Stimulated activated CD8-positive, alpha-beta memory T cell treated with anti-CD3 and anti-CD28 coated beads, Interleukin-12 subunit alpha, Interleukin-12 subunit beta, amount 100 ng/mL, for 24 hours (primary cell): ENCODE data around the gene EEFSEC.

Experiments used
- DNase-seq: peaks from one replicate; pipeline ENCODE4 v3.0.0-alpha.2; 2020; ENCODE audit errors: extremely low read depth

EEFSEC gene

DNA sequence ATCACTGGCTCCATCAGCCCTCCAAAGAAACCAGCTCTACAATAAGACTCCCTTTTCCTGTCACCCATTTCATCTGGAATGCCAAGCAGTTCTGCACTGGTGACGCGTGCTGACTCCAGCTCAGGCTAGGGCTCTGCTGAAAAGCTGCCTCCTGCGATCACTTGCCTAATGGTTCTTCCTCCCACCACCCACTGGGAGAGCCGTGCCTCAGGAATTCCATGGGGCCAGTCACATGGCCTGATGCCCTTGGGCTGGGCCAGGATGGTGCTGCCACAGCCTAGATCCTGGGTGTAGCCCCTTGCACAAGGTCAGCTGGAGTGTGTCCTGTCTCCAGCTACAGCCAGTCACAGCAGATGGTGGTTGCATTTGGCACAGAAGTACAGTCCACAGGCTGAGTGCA is 214.5 kb downstream of the EEFSEC start:
- no peak for DNase-seq

DNA sequence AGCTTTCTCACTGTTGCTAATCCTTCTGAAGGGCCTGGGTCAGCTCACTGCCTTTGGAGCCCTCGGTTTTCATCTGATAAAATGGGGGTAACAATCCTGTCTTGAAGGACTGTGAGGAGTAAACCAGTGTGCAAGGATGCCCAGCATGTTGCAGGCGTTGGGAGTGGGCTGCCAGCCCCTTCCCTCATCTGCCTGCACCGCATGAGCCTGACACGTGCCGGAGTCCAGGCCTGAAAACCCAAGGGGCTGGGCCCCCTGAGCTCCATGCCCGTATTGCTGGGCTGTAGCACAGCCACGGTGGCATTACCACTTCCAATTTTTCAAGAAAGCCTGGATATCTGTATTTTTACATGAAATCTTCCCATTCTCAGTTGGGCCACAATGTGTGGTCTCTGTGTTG is 215.3 kb downstream of the EEFSEC start:
- DNase-seq: no peak

GRCh38 chr3:128369121-128369703 is 215.9 kb downstream of the EEFSEC start:
- DNase-seq: no peak

GRCh38 chr3:128369881-128370642 is 216.8 kb downstream of the EEFSEC start:
- DNase-seq: no peak

DNA sequence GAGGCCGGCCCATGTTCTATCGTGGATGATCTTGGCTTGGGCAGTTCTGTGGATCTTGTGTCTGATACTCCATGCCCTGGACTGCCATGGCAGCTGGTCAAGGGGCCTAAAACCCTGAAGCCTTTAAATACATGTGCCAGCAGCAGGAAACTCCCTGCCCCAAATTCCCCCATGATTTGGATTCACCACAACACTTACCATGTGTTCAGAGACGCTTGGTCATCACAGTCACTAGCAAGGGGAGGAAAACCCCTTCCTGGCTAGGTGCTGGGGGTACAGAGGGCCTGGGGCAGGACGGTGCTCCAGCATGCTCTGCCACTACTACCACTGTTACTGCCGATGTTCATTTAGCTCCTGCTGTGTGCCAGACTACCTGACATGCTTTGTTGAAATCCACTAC is 219.0 kb downstream of the EEFSEC start:
- no peak for DNase-seq

DNA sequence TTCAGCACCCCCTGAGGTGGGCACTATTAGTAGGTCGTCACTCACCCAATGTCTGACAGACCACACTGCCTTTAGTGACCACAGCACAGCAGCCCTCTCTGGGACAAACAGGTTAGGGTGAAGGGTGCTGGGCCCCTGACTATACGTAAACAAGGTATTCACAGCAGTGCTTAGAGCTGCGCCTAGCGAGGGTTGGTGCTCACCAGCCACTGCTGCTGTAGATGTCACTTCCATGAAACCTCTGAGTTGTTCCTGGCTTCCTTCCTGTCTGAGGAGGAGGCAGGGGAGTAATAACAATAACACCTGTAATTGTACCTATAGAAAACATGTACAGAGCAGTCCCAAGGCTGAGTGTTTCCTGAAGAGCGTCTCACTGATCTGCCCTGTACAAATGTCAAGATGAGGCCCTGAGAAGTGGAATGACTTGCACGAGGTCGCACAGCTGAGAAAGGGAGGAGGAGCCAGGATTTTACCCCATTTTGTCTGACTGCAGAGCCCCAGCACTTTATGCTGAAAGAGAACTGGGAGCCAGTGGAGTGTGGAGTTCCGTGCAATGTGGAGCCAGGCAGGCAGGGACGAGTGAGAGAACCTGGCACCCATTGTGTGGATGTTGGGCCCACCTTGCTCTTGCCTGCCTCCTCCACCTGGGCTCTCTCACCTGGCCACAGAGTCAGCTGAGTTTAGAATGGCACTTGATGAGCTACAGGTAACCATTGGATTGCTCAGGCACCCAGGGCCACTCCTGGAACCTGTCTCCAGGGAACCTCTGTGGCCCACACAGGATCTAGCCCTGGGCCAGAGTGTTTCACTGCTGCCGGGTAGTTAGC is 219.6 kb downstream of the EEFSEC start:
- DNase-seq: no peak

DNA sequence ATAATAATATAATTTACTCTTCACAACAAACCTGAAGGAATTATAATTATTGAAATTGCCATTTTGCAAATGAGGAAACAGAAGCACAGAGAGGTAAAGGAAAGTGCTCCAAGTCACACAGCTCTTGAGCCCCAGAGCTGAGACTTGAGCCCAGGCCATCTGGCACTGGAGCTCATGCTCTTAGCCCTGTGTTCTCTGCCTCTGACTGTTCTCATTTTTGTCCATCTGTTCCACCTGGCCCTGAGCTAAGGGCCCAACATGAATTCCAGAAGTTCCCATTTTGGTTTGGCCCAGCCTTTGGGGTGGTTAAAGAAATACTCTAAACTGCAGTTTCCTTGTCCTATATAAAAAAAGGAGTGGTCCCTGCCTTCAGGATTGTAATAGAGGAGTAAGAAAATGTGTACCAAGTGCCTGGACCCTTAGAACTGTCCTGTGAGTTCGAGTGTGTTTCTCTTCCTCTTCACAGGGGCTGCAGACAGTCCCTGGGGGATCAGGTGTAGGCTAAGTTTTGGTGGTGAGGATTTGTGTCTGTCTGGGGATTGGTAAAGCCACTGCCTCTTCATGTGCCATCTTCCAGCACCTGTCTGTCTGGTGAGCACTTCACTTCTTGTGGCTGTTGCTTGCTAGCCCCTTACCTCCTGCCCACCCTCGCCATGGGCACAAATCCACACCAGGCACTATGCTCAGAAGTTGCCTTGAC is 221.6 kb downstream of the EEFSEC start:
- DNase-seq: no peak

DNA sequence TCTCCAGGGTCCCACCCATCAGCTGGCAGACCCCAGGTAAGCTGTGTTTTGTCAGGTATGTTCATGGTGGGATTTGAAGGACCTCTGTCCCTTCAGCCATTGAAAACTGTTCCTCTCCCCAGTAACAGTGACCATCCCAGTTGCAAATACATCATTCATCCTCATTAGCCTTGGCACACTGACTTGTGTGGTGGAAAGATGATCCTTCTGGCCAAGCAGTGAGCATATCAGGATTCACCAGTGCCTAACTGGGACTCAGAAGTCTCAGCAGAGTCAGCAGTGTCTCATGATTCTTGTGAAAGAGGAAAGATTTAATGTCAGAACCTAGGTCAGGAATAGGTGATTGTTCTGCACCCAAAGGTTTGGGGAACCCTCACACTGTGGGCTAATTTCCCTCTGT is 223.2 kb downstream of the EEFSEC start:
- DNase-seq: no peak

DNA sequence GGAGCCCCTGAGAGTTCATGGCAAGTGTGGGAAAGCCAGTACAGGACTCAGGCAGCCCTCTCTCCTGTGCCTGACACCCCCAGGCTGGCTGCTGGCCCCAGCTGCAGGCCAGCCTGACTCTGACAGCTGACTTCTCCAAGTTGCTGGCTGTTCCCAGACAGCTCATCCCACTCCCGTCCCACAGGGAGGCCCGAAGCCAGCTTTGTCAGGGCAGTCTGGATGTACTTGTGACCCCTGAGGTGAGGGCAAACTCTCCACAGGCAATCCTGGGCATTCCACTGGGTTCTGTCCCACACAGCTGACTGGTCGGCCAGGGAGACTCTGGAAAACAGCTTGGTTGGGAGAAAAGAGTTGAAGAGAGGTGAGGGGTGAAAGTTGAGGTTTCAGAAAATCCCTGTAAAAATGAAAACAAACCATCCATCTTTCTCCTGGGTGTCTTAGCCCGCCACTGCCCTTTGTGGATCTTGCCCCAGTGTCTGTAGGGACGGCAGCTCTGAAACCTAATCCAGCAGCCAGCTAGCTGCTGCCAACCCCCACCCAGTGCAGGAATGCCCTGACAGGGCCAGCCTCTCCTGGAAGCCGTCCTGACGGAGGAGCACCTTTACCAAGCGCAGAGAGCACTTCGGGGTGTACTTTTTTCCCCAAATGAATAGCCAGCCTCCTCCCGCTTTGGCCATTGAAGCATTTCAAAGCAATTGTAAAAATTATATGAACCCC is 225.5 kb downstream of the EEFSEC start:
- no peak for DNase-seq

GRCh38 chr3:128379367-128380160 is 226.3 kb downstream of the EEFSEC start:
- DNase-seq: no peak

DNA sequence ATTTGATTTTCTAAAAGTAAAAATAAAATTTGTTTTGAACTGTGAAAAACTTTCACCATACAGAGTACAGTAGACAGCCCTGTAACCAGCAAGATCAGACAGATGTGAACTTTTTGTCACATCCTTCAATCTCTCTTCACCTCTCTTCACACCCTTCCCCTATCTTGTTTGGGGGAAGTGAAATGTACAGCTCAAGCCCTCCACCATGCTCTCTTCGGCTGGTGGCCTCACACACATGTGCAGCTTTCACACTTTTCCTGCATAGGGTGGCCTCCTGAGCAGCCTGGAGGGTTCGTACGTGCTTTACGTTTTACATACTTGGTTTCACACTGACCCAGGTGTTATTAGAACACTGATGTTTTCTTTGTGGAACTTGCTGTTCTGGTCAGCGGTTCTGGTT is 227.0 kb downstream of the EEFSEC start:
- DNase-seq: no peak

GRCh38 chr3:128380719-128381118 is 227.4 kb downstream of the EEFSEC start:
- DNase-seq: no peak

GRCh38 chr3:128381609-128382008 is 228.3 kb downstream of the EEFSEC start:
- no peak for DNase-seq

- DNase-seq: no peak
Observed at GRCh38 chr3:128382221-128382807, 229.0 kb downstream of the EEFSEC start.

DNA sequence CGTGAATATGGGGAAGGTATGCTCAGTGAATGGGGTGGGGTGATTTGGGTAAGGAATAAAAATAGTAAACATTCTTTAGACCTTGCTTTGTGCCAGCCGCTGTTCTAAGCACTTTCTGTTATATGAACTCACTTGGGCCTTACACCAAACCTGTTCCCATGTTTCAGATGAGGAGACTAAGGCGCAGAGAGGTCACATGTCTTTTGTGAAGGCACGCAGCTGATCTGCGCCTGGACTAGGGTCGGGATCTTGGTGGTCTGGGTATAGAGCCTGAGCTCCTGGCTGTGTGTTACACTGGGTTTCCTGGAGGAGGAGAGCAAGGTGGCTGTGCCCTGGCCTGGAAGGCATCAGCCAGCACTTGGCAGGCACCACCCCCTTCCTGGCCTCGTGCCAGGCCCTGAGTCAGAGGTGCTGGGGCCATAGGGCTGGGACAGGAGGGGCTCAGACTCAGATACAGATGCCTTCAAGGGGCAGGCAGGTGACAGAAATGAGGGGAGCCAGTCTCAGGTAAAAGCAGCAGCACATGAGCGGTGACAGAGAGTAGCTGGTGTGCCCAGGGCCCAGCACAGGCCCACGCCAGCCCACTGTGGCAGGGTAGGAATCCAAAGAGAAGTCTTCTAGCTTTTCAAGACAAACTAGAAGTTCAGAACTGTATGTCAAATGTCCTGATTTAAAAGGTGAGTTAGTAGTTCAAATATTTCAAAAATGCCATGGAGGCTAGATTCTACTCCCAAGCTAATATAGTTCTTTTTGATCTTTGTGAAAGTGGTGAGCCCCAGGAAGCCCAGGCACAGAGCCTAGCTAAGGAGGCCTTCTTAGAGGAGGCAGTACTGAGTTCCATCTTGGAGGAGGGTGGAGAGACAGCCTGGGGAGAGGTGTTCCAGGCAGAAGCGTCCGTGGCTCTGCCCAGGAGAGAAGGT is 230.3 kb downstream of the EEFSEC start:
- peak; percentile 9 for DNase-seq

GRCh38 chr3:128385080-128385832 is 232.0 kb downstream of the EEFSEC start:
- no peak for DNase-seq

GRCh38 chr3:128388932-128389331 is 235.7 kb downstream of the EEFSEC start:
- no peak for DNase-seq

GRCh38 chr3:128390867-128391266 is 237.6 kb downstream of the EEFSEC start:
- DNase-seq: no peak
